BLaER1 (cell line): ENCODE measurements around the gene CTNND2.
A peak's percentile ranks its signal among the peaks of the same experiment; 100 is the strongest.
"Not testable (repeated sequence)": the region's sequence is repeated elsewhere in the genome, so short reads cannot be mapped to it uniquely, and the experiment has no call there.

Experiments used
- H3K27ac ChIP-seq: shearing (Covaris generic); formaldehyde crosslinking; 2 replicates; pipeline ENCODE4 v1.8.1; 2022
- H3K27me3 ChIP-seq: shearing (Covaris generic); formaldehyde crosslinking; 2 replicates; pipeline ENCODE4 v1.8.1; 2022
- H3K36me3 ChIP-seq: shearing (Covaris generic); formaldehyde crosslinking; 2 replicates; pipeline ENCODE4 v1.8.1; 2022
- H3K4me1 ChIP-seq: shearing (Covaris generic); formaldehyde crosslinking; 2 replicates; pipeline ENCODE4 v1.8.1; 2022
- H3K4me2 ChIP-seq: shearing (Covaris generic); formaldehyde crosslinking; 2 replicates; pipeline ENCODE4 v1.8.1; 2022
- H3K4me3 ChIP-seq: shearing (Covaris generic); formaldehyde crosslinking; 2 replicates; pipeline ENCODE4 v1.8.1; 2022
- H3K9ac ChIP-seq: shearing (Covaris generic); formaldehyde crosslinking; 2 replicates; pipeline ENCODE4 v1.8.1; 2022
- H3K9me3 ChIP-seq: shearing (Covaris generic); formaldehyde crosslinking; 2 replicates; pipeline ENCODE4 v1.8.1; 2022
- H4K20me1 ChIP-seq: shearing (Covaris generic); formaldehyde crosslinking; 2 replicates; pipeline ENCODE4 v1.8.1; 2022
- Cebpa-rat ChIP-seq: shearing (Covaris generic); IDR thresholded peaks from 2 replicates; pipeline ENCODE4 v1.8.1; 2022

Gene CTNND2

GRCh38 chr5:11075035-11075805 lies 829.0 kb downstream of the CTNND2 start:
- Histone ChIP-seq H3K9ac (no peak overlapping the region), H3K27ac (no peak overlapping the region), H4K20me1 (no peaks in the 10 kb centered on the region), H3K36me3 (no peaks in the 10 kb centered on the region), H3K4me3 (no peak overlapping the region), H3K27me3 (no peaks in the 10 kb centered on the region), H3K4me2 (no peak overlapping the region), H3K9me3 (no peaks in the 10 kb centered on the region), H3K4me1 (no peaks in the 10 kb centered on the region)
- no peak for TF ChIP-seq Cebpa-rat

GRCh38 chr5:11072568-11072967 lies 831.7 kb downstream of the CTNND2 start:
- TF ChIP-seq Cebpa-rat: no peak
- Histone ChIP-seq H3K4me1 (no peaks in the 10 kb centered on the region), H3K4me3 (no peak overlapping the region), H3K9ac (no peak overlapping the region), H3K4me2 (no peak overlapping the region), H3K27ac (no peak overlapping the region), H4K20me1 (no peaks in the 10 kb centered on the region), H3K27me3 (no peaks in the 10 kb centered on the region), H3K9me3 (no peaks in the 10 kb centered on the region), H3K36me3 (no peaks in the 10 kb centered on the region)

- no peaks in the 10 kb centered on the region for H3K4me1 ChIP-seq
- no peak overlapping the region for H3K4me3 ChIP-seq
- H3K27ac ChIP-seq: no peak overlapping the region
- no peaks in the 10 kb centered on the region for H4K20me1 ChIP-seq
- TF ChIP-seq Cebpa-rat: no peak
- no peaks in the 10 kb centered on the region for H3K9me3 ChIP-seq
- no peak overlapping the region for H3K9ac ChIP-seq
- no peaks in the 10 kb centered on the region for H3K27me3 ChIP-seq
- H3K4me2 ChIP-seq: no peak overlapping the region
- no peaks in the 10 kb centered on the region for H3K36me3 ChIP-seq
Observed at GRCh38 chr5:11072076-11072475, 832.2 kb downstream of the CTNND2 start.

- TF ChIP-seq Cebpa-rat: no peak
- no peaks in the 10 kb centered on the region for H4K20me1 ChIP-seq
- H3K9ac ChIP-seq: no peak overlapping the region
- no peaks in the 10 kb centered on the region for H3K36me3 ChIP-seq
- H3K9me3 ChIP-seq: no peaks in the 10 kb centered on the region
- H3K4me2 ChIP-seq: no peak overlapping the region
- H3K4me3 ChIP-seq: no peak overlapping the region
- no peaks in the 10 kb centered on the region for H3K27me3 ChIP-seq
- no peak overlapping the region for H3K27ac ChIP-seq
- H3K4me1 ChIP-seq: no peaks in the 10 kb centered on the region
Observed at GRCh38 chr5:11069041-11069440, 835.2 kb downstream of the CTNND2 start.

GRCh38 chr5:11065723-11066122 lies 838.5 kb downstream of the CTNND2 start:
- H3K9me3 ChIP-seq, H3K4me2 ChIP-seq, H3K27ac ChIP-seq, H3K4me1 ChIP-seq, H3K9ac ChIP-seq, H3K4me3 ChIP-seq, H3K36me3 ChIP-seq, H4K20me1 ChIP-seq, H3K27me3 ChIP-seq: not testable (repeated sequence)

- H4K20me1 ChIP-seq: no peaks in the 10 kb centered on the region
- H3K27me3 ChIP-seq: no peaks in the 10 kb centered on the region
- H3K9ac ChIP-seq: no peak overlapping the region
- H3K4me1 ChIP-seq: peaks cover 4% of the 10 kb centered on the region; the same call in 1 of the 2 replicates
- no peak for TF ChIP-seq Cebpa-rat
- H3K27ac ChIP-seq: no peak overlapping the region
- H3K4me2 ChIP-seq: no peak overlapping the region
- H3K36me3 ChIP-seq: no peaks in the 10 kb centered on the region
- H3K9me3 ChIP-seq: no peaks in the 10 kb centered on the region
- H3K4me3 ChIP-seq: no peak overlapping the region
Observed at GRCh38 chr5:11064763-11065450, 839.3 kb downstream of the CTNND2 start.

- peaks cover 4% of the 10 kb centered on the region; the same call in 1 of the 2 replicates for H3K4me1 ChIP-seq
- H3K9me3 ChIP-seq: peaks cover 13% of the 10 kb centered on the region
- no peak overlapping the region for H3K9ac ChIP-seq
- H4K20me1 ChIP-seq: no peaks in the 10 kb centered on the region
- H3K4me3 ChIP-seq: no peak overlapping the region
- no peaks in the 10 kb centered on the region for H3K27me3 ChIP-seq
- no peak overlapping the region for H3K27ac ChIP-seq
- 0 out of 2 replicates have a peak overlapping the region, but pooled peaks have one; percentile 3 for H3K4me2 ChIP-seq
- no peak for TF ChIP-seq Cebpa-rat
- no peaks in the 10 kb centered on the region for H3K36me3 ChIP-seq
Observed at GRCh38 chr5:11062397-11062796, 841.8 kb downstream of the CTNND2 start.

GRCh38 chr5:11056560-11056959 lies 847.7 kb downstream of the CTNND2 start:
- H3K27ac ChIP-seq: no peak overlapping the region
- no peaks in the 10 kb centered on the region for H3K4me1 ChIP-seq
- no peak overlapping the region for H3K4me3 ChIP-seq
- TF ChIP-seq Cebpa-rat: no peak
- H4K20me1 ChIP-seq: no peaks in the 10 kb centered on the region
- H3K27me3 ChIP-seq: no peaks in the 10 kb centered on the region
- no peaks in the 10 kb centered on the region for H3K36me3 ChIP-seq
- H3K9me3 ChIP-seq: peaks cover 15% of the 10 kb centered on the region
- H3K4me2 ChIP-seq: no peak overlapping the region
- H3K9ac ChIP-seq: no peak overlapping the region

- peaks cover 15% of the 10 kb centered on the region for H3K9me3 ChIP-seq
- TF ChIP-seq Cebpa-rat: no peak
- no peaks in the 10 kb centered on the region for H3K36me3 ChIP-seq
- H3K4me3 ChIP-seq: no peak overlapping the region
- no peak overlapping the region for H3K4me2 ChIP-seq
- no peaks in the 10 kb centered on the region for H4K20me1 ChIP-seq
- no peaks in the 10 kb centered on the region for H3K27me3 ChIP-seq
- H3K27ac ChIP-seq: no peak overlapping the region
- H3K4me1 ChIP-seq: no peaks in the 10 kb centered on the region
- H3K9ac ChIP-seq: no peak overlapping the region
Observed at GRCh38 chr5:11054014-11054413, 850.2 kb downstream of the CTNND2 start.

GRCh38 chr5:11052871-11053270 lies 851.4 kb downstream of the CTNND2 start:
- H4K20me1 ChIP-seq: no peaks in the 10 kb centered on the region
- no peaks in the 10 kb centered on the region for H3K4me1 ChIP-seq
- no peaks in the 10 kb centered on the region for H3K27me3 ChIP-seq
- H3K4me3 ChIP-seq: no peak overlapping the region
- no peaks in the 10 kb centered on the region for H3K36me3 ChIP-seq
- no peak overlapping the region for H3K27ac ChIP-seq
- H3K9me3 ChIP-seq: peaks cover 7% of the 10 kb centered on the region
- no peak overlapping the region for H3K9ac ChIP-seq
- TF ChIP-seq Cebpa-rat: no peak
- H3K4me2 ChIP-seq: no peak overlapping the region
